Naive thymus-derived CD4-positive, alpha-beta T cell (primary cell): ENCODE measurements around the gene EPHB3. TPM values are rescaled to one million over a fixed set of nuclear protein-coding genes. Genes with fewer than 3 reads are reported as not detected.
"Not testable (repeated sequence)": the region's sequence is repeated elsewhere in the genome, so short reads cannot be mapped to it uniquely, and the experiment has no call there.

Source experiments
- ATAC-seq: fragments of 150-1000 bp; cut with Tn5 transposase; 2 replicates; pipeline ENCODE4 v1.10.0; 2021; ENCODE audit warnings: mild to moderate bottlenecking, moderate library complexity
- CTCF ChIA-PET: fragments of 350-600 bp; sonication (Branson Sonifier 250); formaldehyde crosslinking; loops from one replicate; lab custom pipeline; 2021; ENCODE audit warnings: antibody characterized with exemption; lab: Charles Lee
- POLR2A ChIA-PET: fragments of 350-600 bp; sonication (Branson Sonifier 250); formaldehyde crosslinking; loops from one replicate; lab custom pipeline; 2021; ENCODE audit warnings: antibody characterized with exemption, inconsistent platforms; lab: Charles Lee
- DNase-seq, 9 donors: peaks; one replicate each; pipeline versions ENCODE4 v3.0.0 to v3.0.0-alpha.2; 2020 to 2022; ENCODE audit warnings: mixed read lengths in 1 of 9
- H3K27ac ChIP-seq: one replicate; pipeline ENCODE4 v1.7.0; 2013; ENCODE audit warnings: mild to moderate bottlenecking, low read depth, low read length, moderate library complexity
- H3K27me3 ChIP-seq, 2 donors: one replicate each; pipeline ENCODE4 v1.7.0; 2013; ENCODE audit warnings: low read length in 2 of 2, mild to moderate bottlenecking in 2 of 2, moderate library complexity in 2 of 2; ENCODE audit not compliant: control insufficient read depth in 2 of 2, insufficient read depth in 2 of 2
- H3K36me3 ChIP-seq, 3 experiments: 1 replicate in 2 of 3; 2 replicates in 1 of 3; pipeline ENCODE4 v1.7.0; 2013; ENCODE audit warnings: low read length in 3 of 3, mild to moderate bottlenecking in 3 of 3, moderate library complexity in 1 of 3; ENCODE audit not compliant: insufficient read depth in 3 of 3, control insufficient read depth in 2 of 3
- H3K4me1 ChIP-seq, 2 donors: one replicate each; pipeline ENCODE4 v1.7.0; 2013; ENCODE audit warnings: low read length in 2 of 2, mild to moderate bottlenecking in 2 of 2, moderate library complexity in 1 of 2; ENCODE audit not compliant: control insufficient read depth in 2 of 2, insufficient read depth in 2 of 2
- H3K4me3 ChIP-seq: 2 replicates; pipeline ENCODE4 v1.7.0; 2013; ENCODE audit warnings: mild to moderate bottlenecking, low read length
- H3K9me3 ChIP-seq, 3 experiments: 1 replicate in 2 of 3; 2 replicates in 1 of 3; pipeline ENCODE4 v1.7.0; 2013; ENCODE audit warnings: low read length in 3 of 3; ENCODE audit not compliant: control insufficient read depth in 2 of 3
- H3K27ac Mint-ChIP-seq, 9 donors: one replicate each; pipeline ENCODE4 v1.8.0; 2020 to 2022; ENCODE audit warnings: mixed read lengths in 9 of 9, mild to moderate bottlenecking in 8 of 9, moderate library complexity in 5 of 9, inconsistent platforms in 2 of 9
- H3K27me3 Mint-ChIP-seq, 5 donors: one replicate each; pipeline ENCODE4 v1.8.0; 2021 to 2022; ENCODE audit warnings: mixed read lengths in 5 of 5, mild to moderate bottlenecking in 1 of 5
- H3K36me3 Mint-ChIP-seq, 5 donors: one replicate each; pipeline ENCODE4 v1.8.0; 2020 to 2022; ENCODE audit warnings: mixed read lengths in 5 of 5, mild to moderate bottlenecking in 3 of 5, inconsistent platforms in 1 of 5
- H3K4me1 Mint-ChIP-seq, 7 donors: one replicate each; pipeline ENCODE4 v1.8.0; 2020 to 2022; ENCODE audit warnings: mixed read lengths in 7 of 7, mild to moderate bottlenecking in 3 of 7, inconsistent platforms in 1 of 7
- H3K4me3 Mint-ChIP-seq, 10 donors: one replicate each; pipeline ENCODE4 v1.8.0; 2020 to 2022; ENCODE audit warnings: mild to moderate bottlenecking in 10 of 10, mixed read lengths in 10 of 10, moderate library complexity in 6 of 10, inconsistent platforms in 2 of 10
- H3K9me3 Mint-ChIP-seq, 11 donors: one replicate each; pipeline ENCODE4 v1.8.0; 2020 to 2022; ENCODE audit warnings: mixed read lengths in 11 of 11, mild to moderate bottlenecking in 4 of 11, inconsistent platforms in 1 of 11, moderate library complexity in 1 of 11
- intact Hi-C, 2 donors: fragments of 100-400 bp; cut with micrococcal nuclease; formaldehyde crosslinking; loops; one replicate each; pipeline ENCODE4 v1.15.1; 2023
- polyA plus RNA-seq, 2 donors: library from polyadenylated mRNA; unstranded; fragments of 300-500 nt; fragmentation: Illumina TruSeq; gene quantifications; one replicate each; pipeline ENCODE4 v1.2.3, GENCODE V29; 2021
- total RNA-seq, 6 experiments: library from RNA in 5 of 6; stranded (reverse) in 5 of 6; gene quantifications; 1 replicate in 5 of 6; 2 replicates in 1 of 6; pipeline ENCODE4 v1.2.3 and lab custom pipeline; 2021 to 2026

The EPHB3 gene
- total and polyA plus RNA-seq, 7 experiments from 2014 or later = 0.04 to 0.49 (median 0.32) TPM

DNA sequence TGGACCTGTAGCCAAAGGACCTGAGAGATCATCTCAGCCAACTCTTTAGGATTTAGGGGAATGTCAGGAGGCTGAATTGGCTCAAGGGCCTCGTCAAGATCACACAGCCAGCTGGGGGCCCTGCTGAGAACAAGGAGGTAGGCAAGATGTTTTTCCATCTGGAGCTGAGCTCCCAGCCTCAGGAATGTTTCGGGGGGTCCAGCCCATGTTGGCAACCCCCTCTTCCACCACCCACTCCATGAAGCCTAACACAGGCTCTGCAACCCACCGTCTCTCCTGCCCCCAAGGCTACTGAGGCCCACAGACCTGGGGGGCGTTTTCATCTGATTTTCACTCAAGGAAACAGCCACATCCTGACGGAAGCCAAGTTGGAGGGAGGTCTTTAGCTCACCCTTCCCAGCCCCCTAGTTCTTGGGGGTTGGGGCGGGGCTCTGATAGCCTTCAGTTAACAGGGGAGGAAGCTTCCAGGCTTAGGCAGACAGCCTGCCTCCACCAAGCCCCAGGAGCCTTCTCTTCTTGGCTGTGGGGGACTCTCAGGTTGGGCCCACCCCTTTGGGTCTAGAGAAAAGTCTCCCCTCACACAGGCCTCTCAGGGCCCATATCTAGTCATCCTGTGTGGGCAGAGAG lies 48.8 kb downstream of the EPHB3 start:
- ChIA-PET CTCF (no interaction called here), POLR2A (no interaction called here)
- Mint-ChIP-seq H3K36me3 (no peaks in the 10 kb centered on the region), H3K4me3 (no peak overlapping the region), H3K27ac (no peak overlapping the region), H3K9me3 (peaks cover 0 to 2% (median 0%) of the 10 kb centered on the region in 11 donors), H3K4me1 (peaks cover 6 to 26% (median 19%) of the 10 kb centered on the region in 7 donors), H3K27me3 (peaks cover 12 to 32% (median 22%) of the 10 kb centered on the region in 5 donors)
- H3K4me3 ChIP-seq = no peak overlapping the region
- H3K36me3 ChIP-seq = no peaks in the 10 kb centered on the region
- peaks cover 0 to 6% of the 10 kb centered on the region in 2 donors for H3K27me3 ChIP-seq
- H3K27ac ChIP-seq = no peak overlapping the region
- H3K9me3 ChIP-seq = no peaks in the 10 kb centered on the region
- intact Hi-C loops = no loop called here
- ATAC-seq (no peak), DNase-seq (no peak)
- H3K4me1 ChIP-seq = peaks cover 10 to 29% of the 10 kb centered on the region in 2 donors

DNA sequence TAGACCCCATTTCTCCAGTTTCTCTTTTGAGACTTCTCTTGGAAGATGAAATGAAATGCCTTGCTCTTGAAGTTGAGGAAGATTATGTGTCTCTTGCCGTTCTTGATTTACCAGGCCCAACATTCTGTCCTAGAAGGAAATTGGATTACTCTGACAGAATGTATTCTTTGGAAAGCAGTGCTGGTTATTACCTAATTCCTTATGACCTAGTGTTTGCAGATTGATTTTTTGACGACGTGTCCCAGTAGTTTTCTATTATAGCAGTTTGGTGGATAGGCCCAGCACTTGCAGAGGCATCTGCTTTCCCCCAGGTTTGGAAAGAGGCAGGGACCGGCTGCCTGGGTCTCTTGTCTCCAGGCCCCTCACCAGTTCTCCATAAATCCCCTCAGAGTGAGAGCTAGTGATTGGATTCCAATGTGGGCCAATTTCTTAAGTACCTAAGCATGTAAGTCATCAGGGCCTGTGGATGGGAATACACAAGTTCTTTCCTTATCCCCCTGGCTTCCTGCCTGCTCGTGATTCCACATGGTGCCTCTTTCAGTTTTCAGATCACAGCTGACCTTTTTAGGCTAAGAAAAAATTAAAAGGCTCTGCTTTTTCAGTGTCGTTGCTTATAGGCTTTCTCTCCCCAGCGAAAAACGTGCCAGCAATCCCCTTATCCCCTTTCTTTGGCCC lies 50.2 kb downstream of the EPHB3 start:
- ATAC-seq = no peak

GRCh38 chr3:184615396-184615795 lies 53.8 kb downstream of the EPHB3 start:
- Histone ChIP-seq H3K9me3 (no peaks in the 10 kb centered on the region), H3K27me3 (no peaks in the 10 kb centered on the region), H3K4me3 (no peak overlapping the region), H3K27ac (no peak overlapping the region), H3K4me1 (peaks cover 11 to 12% of the 10 kb centered on the region in 2 donors), H3K36me3 (no peaks in the 10 kb centered on the region)
- Mint-ChIP-seq H3K27ac (no peak overlapping the region), H3K4me3 (no peak overlapping the region), H3K9me3 (peaks cover 0 to 2% (median 0%) of the 10 kb centered on the region in 11 donors), H3K27me3 (peaks cover 12 to 28% (median 18%) of the 10 kb centered on the region in 5 donors), H3K36me3 (no peaks in the 10 kb centered on the region), H3K4me1 (peaks cover 8 to 21% (median 14%) of the 10 kb centered on the region in 7 donors)
- ATAC-seq (no peak), DNase-seq (no peak)
- ChIA-PET CTCF (no interaction called here), POLR2A (interaction anchor here (0.7 kb wide), 1 partner anchor 10 kb away, joined by 3 read pairs; no protein-coding TSS in a partner anchor)
- intact Hi-C loops = no loop called here

More for the DNA sequence above, 50.2 kb downstream of the EPHB3 start:
- Mint-ChIP-seq H3K4me1 (peaks cover 6 to 23% (median 17%) of the 10 kb centered on the region in 7 donors), H3K27me3 (peaks cover 9 to 25% (median 14%) of the 10 kb centered on the region in 5 donors), H3K4me3 (no peak overlapping the region), H3K9me3 (peaks cover 0 to 2% (median 0%) of the 10 kb centered on the region in 11 donors), H3K36me3 (no peaks in the 10 kb centered on the region), H3K27ac (no peak overlapping the region)
- Histone ChIP-seq H3K9me3 (no peaks in the 10 kb centered on the region), H3K36me3 (no peaks in the 10 kb centered on the region), H3K27ac (no peak overlapping the region), H3K4me1 (peaks cover 10 to 26% of the 10 kb centered on the region in 2 donors), H3K27me3 (no peaks in the 10 kb centered on the region), H3K4me3 (no peak overlapping the region)
- ChIA-PET POLR2A (no interaction called here), CTCF (no interaction called here)
- intact Hi-C loops = no loop called here
- DNase-seq = no peak

DNA sequence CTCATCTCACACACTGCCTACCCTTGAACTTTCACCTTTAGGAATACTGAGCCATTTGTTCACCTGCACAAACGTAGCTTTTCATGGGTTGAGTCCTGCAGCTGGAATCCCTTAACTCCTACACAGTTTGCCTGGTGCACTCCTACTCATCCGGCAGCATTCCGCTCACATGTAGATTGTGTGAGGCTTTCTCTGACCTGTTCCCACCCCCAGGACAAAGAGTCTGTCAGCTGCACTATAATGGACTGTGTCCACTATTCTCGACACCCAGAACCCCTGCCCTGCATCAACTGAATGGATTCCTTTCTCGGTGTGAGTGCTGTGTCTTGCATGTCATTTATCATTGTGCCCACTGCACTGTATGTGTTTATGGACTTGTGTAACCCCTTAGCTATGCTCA lies 54.9 kb downstream of the EPHB3 start:
- no peak for ATAC-seq
- no peak overlapping the region for H3K4me3 ChIP-seq
- CTCF ChIA-PET = no interaction called here

GRCh38 chr3:184617306-184617705 lies 55.7 kb downstream of the EPHB3 start:
- peaks cover 13 to 33% (median 18%) of the 10 kb centered on the region in 5 donors for H3K27me3 Mint-ChIP-seq
- H3K27ac Mint-ChIP-seq, H3K4me3 ChIP-seq, H3K27ac ChIP-seq, H3K9me3 ChIP-seq, intact Hi-C loops, ATAC-seq, H3K36me3 Mint-ChIP-seq, H3K9me3 Mint-ChIP-seq, POLR2A ChIA-PET, H3K4me3 Mint-ChIP-seq, CTCF ChIA-PET, H3K27me3 ChIP-seq, H3K36me3 ChIP-seq, DNase-seq: not testable (repeated sequence)
- peaks cover 11 to 12% of the 10 kb centered on the region in 2 donors for H3K4me1 ChIP-seq
- peaks cover 8 to 21% (median 16%) of the 10 kb centered on the region in 7 donors for H3K4me1 Mint-ChIP-seq

More for the DNA sequence above, 54.9 kb downstream of the EPHB3 start:
- Histone ChIP-seq H3K27me3 (no peaks in the 10 kb centered on the region), H3K4me1 (peaks cover 11 to 12% of the 10 kb centered on the region in 2 donors), H3K36me3 (no peaks in the 10 kb centered on the region), H3K9me3 (no peaks in the 10 kb centered on the region), H3K27ac (no peak overlapping the region)
- peaks cover 0 to 2% (median 0%) of the 10 kb centered on the region in 11 donors for H3K9me3 Mint-ChIP-seq
- peaks cover 8 to 21% (median 16%) of the 10 kb centered on the region in 7 donors for H3K4me1 Mint-ChIP-seq
- H3K4me3 Mint-ChIP-seq = no peak overlapping the region
- intact Hi-C loops = no loop called here
- H3K27me3 Mint-ChIP-seq = peaks cover 13 to 30% (median 18%) of the 10 kb centered on the region in 5 donors
- POLR2A ChIA-PET = no interaction called here
- no peaks in the 10 kb centered on the region for H3K36me3 Mint-ChIP-seq
- no peak for DNase-seq
- H3K27ac Mint-ChIP-seq = peak overlapping the region in 1 of 9 donors; percentile 42

GRCh38 chr3:184618811-184619210 lies 57.2 kb downstream of the EPHB3 start:
- ChIA-PET CTCF (no interaction called here), POLR2A (no interaction called here)
- no peaks in the 10 kb centered on the region for H3K9me3 Mint-ChIP-seq
- peak overlapping the region in 1 of 9 donors; percentile 62 for H3K27ac Mint-ChIP-seq
- Histone ChIP-seq H3K27ac (no peak overlapping the region), H3K9me3 (no peaks in the 10 kb centered on the region), H3K4me1 (peaks cover 11 to 12% of the 10 kb centered on the region in 2 donors), H3K4me3 (no peak overlapping the region), H3K36me3 (no peaks in the 10 kb centered on the region), H3K27me3 (no peaks in the 10 kb centered on the region)
- intact Hi-C loops = no loop called here
- H3K27me3 Mint-ChIP-seq = peaks cover 13 to 34% (median 18%) of the 10 kb centered on the region in 5 donors
- DNase-seq = no peak
- peak overlapping the region in 1 of 10 donors; percentile 6 for H3K4me3 Mint-ChIP-seq
- no peak for ATAC-seq
- peaks cover 8 to 21% (median 14%) of the 10 kb centered on the region in 7 donors for H3K4me1 Mint-ChIP-seq
- H3K36me3 Mint-ChIP-seq = no peaks in the 10 kb centered on the region
